ENCODE measurements around the gene ECPAS.
"Not testable (repeated sequence)": the region's sequence is repeated elsewhere in the genome, so short reads cannot be mapped to it uniquely, and the experiment has no call there.

DNA sequence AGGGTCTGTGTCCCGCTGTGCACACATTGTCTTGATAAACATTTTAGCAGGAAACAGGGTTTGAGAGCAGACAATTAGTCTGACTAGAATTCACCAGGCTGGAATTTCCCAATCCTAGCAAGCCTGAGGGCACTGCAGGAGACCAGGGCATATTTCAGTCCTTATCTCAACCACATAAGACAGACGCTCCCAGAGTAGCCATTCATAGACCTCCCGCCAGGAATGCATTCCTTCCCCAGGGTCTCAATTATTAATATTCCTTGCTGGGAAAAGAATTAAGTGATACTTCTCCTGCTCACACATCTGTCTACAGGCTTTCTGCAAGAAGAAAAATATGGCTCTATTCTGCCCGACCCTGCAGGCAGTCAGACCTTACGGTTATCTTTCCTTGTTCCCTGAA is 82.7 kb downstream of the ECPAS start:
- not testable (repeated sequence) for TF ChIP-seq EZH2 (IDR thresholded peaks at IDR 0.05; ENCODE audit: low read length)
- TF ChIP-seq, protein P1, sequence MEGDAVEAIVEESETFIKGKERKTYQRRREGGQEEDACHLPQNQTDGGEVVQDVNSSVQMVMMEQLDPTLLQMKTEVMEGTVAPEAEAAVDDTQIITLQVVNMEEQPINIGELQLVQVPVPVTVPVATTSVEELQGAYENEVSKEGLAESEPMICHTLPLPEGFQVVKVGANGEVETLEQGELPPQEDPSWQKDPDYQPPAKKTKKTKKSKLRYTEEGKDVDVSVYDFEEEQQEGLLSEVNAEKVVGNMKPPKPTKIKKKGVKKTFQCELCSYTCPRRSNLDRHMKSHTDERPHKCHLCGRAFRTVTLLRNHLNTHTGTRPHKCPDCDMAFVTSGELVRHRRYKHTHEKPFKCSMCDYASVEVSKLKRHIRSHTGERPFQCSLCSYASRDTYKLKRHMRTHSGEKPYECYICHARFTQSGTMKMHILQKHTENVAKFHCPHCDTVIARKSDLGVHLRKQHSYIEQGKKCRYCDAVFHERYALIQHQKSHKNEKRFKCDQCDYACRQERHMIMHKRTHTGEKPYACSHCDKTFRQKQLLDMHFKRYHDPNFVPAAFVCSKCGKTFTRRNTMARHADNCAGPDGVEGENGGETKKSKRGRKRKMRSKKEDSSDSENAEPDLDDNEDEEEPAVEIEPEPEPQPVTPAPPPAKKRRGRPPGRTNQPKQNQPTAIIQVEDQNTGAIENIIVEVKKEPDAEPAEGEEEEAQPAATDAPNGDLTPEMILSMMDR (optimal IDR thresholded peaks at IDR 0.05 in 1 of 3, IDR thresholded peaks at IDR 0.05 in 1 of 3, conservative IDR thresholded peaks at IDR 0.05 in 1 of 3; ENCODE audit: extremely low read depth in 1 of 3, insufficient read depth in 2 of 3, low read length in 3 of 3): not testable (repeated sequence)
